HepG2 (cell line): ENCODE measurements around the gene SDK2. TPM values are rescaled to one million over a fixed set of nuclear protein-coding genes. Genes with fewer than 3 reads are reported as not detected.

Experiments used
- ARNTL ChIP-seq: sonication (generic); formaldehyde crosslinking; IDR thresholded peaks from 2 replicates; pipeline ENCODE4 v1.4.0; 2020; ENCODE audit warnings: mild to moderate bottlenecking, missing genetic modification reagents
- CREM ChIP-seq, 2 experiments: sonication (generic) in 1 of 2; formaldehyde crosslinking in 1 of 2; IDR thresholded peaks; 2 replicates each; pipeline versions ENCODE4 v1.4.0 to v1.6.1; 2016 to 2020; ENCODE audit warnings: antibody characterized with exemption in 1 of 2, mild to moderate bottlenecking in 1 of 2, missing genetic modification reagents in 1 of 2
- LCORL ChIP-seq, 2 experiments: fragments of 450-650 bp in 1 of 2; sonication (generic) in 1 of 2; formaldehyde crosslinking in 1 of 2; IDR thresholded peaks; 2 replicates each; pipeline versions ENCODE4 v1.5.0 to v1.6.1; 2017 to 2020; ENCODE audit warnings: antibody characterized with exemption in 1 of 2, missing genetic modification reagents in 1 of 2
- MAX ChIP-seq: IDR thresholded peaks from 2 replicates; pipeline ENCODE4 v1.6.1; 2012; ENCODE audit warnings: inconsistent platforms
- POLR2AphosphoS5 ChIP-seq: IDR thresholded peaks from 2 replicates; pipeline ENCODE4 v1.6.1; 2012; ENCODE audit warnings: low read depth, low read length
- RAD21 ChIP-seq: fragments of 450-650 bp; formaldehyde crosslinking; IDR thresholded peaks from 2 replicates; pipeline ENCODE4 v1.5.0; 2020; ENCODE audit warnings: mild to moderate bottlenecking
- SAP130 ChIP-seq: IDR thresholded peaks from 2 replicates; pipeline ENCODE4 v1.6.1; 2016; ENCODE audit warnings: low read depth
- TBX3 ChIP-seq: fragments of 450-650 bp; IDR thresholded peaks from 2 replicates; pipeline ENCODE4 v1.6.1; 2017; ENCODE audit warnings: antibody characterized with exemption, mild to moderate bottlenecking, inconsistent platforms, borderline replicate concordance
- THAP11 ChIP-seq: IDR thresholded peaks from 2 replicates; pipeline ENCODE4 v1.6.1; 2016; ENCODE audit warnings: missing biosample characterization, missing genetic modification reagents
- ZBTB3 ChIP-seq: sonication (generic); formaldehyde crosslinking; IDR thresholded peaks from 2 replicates; pipeline ENCODE4 v1.4.0; 2020; ENCODE audit warnings: low read depth, mild to moderate bottlenecking, moderate library complexity, missing genetic modification reagents, borderline replicate concordance
- ZC3H4 ChIP-seq: sonication (generic); formaldehyde crosslinking; IDR thresholded peaks from 2 replicates; pipeline ENCODE4 v1.4.0; 2020; ENCODE audit warnings: missing genetic modification reagents, borderline replicate concordance
- ZFP62 ChIP-seq: sonication (generic); formaldehyde crosslinking; IDR thresholded peaks from 2 replicates; pipeline ENCODE4 v1.4.0; 2020; ENCODE audit warnings: missing genetic modification reagents
- ZNF362 ChIP-seq: sonication (generic); formaldehyde crosslinking; IDR thresholded peaks from 2 replicates; pipeline ENCODE4 v1.4.0; 2020; ENCODE audit warnings: missing genetic modification reagents, mild to moderate bottlenecking, borderline replicate concordance
- ZNF597 ChIP-seq: sonication (generic); formaldehyde crosslinking; IDR thresholded peaks from 2 replicates; pipeline ENCODE4 v1.5.0; 2020; ENCODE audit warnings: missing genetic modification reagents
- polyA plus RNA-seq, 8 experiments: library from polyadenylated mRNA; depleted of rRNA in 3 of 8; stranded (reverse) in 7 of 8; unstranded in 1 of 8; fragments of >200 nt; fragmentation: Illumina TruSeq in 4 of 8; extraction: Trizol in 4 of 8; gene quantifications; 2 replicates each; pipeline versions ENCODE4 v1.2.1 to v1.2.3, GENCODE V29; 2011 to 2016; ENCODE audit warnings: low read depth in 4 of 8, missing spikeins in 1 of 8, mixed read lengths in 1 of 8; ENCODE audit not compliant: insufficient read depth in 1 of 8
- total RNA-seq, 5 experiments: library from RNA; depleted of rRNA; stranded (reverse); fragments of >200 nt; fragmentation: Illumina TruSeq; extraction: Trizol; gene quantifications; 2 replicates each; pipeline ENCODE4 v1.2.3, GENCODE V29; 2016; ENCODE audit warnings: low read depth in 1 of 5
- TF ChIP-seq, protein P1 (sequence below): IDR thresholded peaks from 2 replicates; pipeline ENCODE4 v1.6.1; 2016; ENCODE audit warnings: missing compliant biosample characterization, missing genetic modification reagents, borderline replicate concordance
- TF ChIP-seq, protein P2 (sequence below): IDR thresholded peaks from 2 replicates; pipeline ENCODE4 v1.6.1; 2018; ENCODE audit warnings: missing genetic modification reagents, mild to moderate bottlenecking, missing compliant biosample characterization
- TF ChIP-seq, protein P3 (sequence below): sonication (generic); formaldehyde crosslinking; conservative IDR thresholded peaks from 2 replicates; pipeline ENCODE4 v1.4.0; 2020; ENCODE audit warnings: missing genetic modification reagents
- TF ChIP-seq, protein P4 (sequence below): sonication (generic); formaldehyde crosslinking; IDR thresholded peaks from 2 replicates; pipeline ENCODE4 v1.5.1; 2020; ENCODE audit warnings: mild to moderate bottlenecking, missing genetic modification reagents

Gene SDK2
- total and polyA plus RNA-seq, 2 of the 13 experiments (the other 11 are each of a cell fraction or from before 2014, with no cell fraction given): not detected

DNA sequence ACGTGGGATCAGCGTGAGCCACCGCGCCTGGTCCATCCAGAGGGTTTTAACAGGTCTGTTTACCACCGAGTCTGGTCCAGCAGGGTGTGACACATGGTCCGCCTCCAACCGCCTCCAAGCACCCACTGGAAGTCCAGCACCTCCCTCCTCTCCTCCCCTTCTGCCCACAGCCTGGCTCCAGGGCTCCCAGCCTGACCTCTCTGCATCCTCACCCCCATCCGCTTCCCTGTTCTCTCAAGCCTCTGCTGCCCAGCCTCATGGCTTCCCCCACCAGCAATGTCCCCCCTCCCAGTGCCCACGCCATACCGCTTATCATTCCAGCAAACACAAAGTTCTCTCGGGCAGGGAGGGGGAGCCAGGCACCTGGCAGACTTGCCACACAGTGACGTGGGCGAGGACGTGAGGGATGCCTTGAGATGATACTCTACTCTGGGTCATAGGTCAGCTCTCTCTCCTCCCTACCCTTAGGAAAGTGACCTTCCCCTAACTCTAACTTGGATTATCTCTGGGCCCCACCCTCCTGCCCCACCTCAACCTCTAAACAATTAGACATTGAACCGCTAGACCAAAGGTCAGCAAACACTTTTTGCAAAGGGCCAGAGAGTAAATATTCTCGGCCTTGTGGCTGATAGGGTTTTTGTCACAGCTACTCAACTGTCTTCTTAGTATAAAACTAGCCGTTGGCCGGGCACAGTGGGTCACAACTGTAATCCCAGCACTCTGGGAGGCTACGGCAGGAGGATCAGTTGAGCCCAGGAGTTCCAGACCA lies 355.5 kb downstream of the SDK2 start (continued):
- TF ChIP-seq, protein P1, sequence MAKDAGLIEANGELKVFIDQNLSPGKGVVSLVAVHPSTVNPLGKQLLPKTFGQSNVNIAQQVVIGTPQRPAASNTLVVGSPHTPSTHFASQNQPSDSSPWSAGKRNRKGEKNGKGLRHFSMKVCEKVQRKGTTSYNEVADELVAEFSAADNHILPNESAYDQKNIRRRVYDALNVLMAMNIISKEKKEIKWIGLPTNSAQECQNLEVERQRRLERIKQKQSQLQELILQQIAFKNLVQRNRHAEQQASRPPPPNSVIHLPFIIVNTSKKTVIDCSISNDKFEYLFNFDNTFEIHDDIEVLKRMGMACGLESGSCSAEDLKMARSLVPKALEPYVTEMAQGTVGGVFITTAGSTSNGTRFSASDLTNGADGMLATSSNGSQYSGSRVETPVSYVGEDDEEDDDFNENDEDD (CRISPR knock-in tag): peak; percentile 41; the same call in 1 of the 2 replicates
- TF ChIP-seq LCORL (IDR thresholded peaks at IDR 0.05) (peak; percentile 37; the same call in 1 of the 2 replicates), LCORL (CRISPR knock-in tag; IDR thresholded peaks at IDR 0.05) (peak; percentile 95), MAX (peak; percentile 89), ZC3H4 (CRISPR knock-in tag) (no peak), ZNF597 (no peak), CREM (IDR thresholded peaks at IDR 0.05) (peak; percentile 92), CREM (CRISPR knock-in tag; IDR thresholded peaks at IDR 0.05) (no peak), ZNF362 (CRISPR knock-in tag) (peak; percentile 81; the same call in 1 of the 2 replicates), THAP11 (CRISPR knock-in tag) (peak; percentile 71), TBX3 (peak; percentile 81), ZFP62 (CRISPR knock-in tag) (peak; percentile 53; the same call in 1 of the 2 replicates), ARNTL (peak; percentile 86; the same call in 1 of the 2 replicates), POLR2AphosphoS5 (no peak; the same call in 1 of the 2 replicates), RAD21 (0 out of 2 replicates have a peak, but pooled peaks have one; percentile 26), ZBTB3 (CRISPR knock-in tag) (peak; percentile 52; the same call in 1 of the 2 replicates), SAP130 (peak; percentile 89)
- TF ChIP-seq, protein P2, sequence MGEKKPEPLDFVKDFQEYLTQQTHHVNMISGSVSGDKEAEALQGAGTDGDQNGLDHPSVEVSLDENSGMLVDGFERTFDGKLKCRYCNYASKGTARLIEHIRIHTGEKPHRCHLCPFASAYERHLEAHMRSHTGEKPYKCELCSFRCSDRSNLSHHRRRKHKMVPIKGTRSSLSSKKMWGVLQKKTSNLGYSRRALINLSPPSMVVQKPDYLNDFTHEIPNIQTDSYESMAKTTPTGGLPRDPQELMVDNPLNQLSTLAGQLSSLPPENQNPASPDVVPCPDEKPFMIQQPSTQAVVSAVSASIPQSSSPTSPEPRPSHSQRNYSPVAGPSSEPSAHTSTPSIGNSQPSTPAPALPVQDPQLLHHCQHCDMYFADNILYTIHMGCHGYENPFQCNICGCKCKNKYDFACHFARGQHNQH (CRISPR knock-in tag): peak; percentile 92
- TF ChIP-seq, protein P3, sequence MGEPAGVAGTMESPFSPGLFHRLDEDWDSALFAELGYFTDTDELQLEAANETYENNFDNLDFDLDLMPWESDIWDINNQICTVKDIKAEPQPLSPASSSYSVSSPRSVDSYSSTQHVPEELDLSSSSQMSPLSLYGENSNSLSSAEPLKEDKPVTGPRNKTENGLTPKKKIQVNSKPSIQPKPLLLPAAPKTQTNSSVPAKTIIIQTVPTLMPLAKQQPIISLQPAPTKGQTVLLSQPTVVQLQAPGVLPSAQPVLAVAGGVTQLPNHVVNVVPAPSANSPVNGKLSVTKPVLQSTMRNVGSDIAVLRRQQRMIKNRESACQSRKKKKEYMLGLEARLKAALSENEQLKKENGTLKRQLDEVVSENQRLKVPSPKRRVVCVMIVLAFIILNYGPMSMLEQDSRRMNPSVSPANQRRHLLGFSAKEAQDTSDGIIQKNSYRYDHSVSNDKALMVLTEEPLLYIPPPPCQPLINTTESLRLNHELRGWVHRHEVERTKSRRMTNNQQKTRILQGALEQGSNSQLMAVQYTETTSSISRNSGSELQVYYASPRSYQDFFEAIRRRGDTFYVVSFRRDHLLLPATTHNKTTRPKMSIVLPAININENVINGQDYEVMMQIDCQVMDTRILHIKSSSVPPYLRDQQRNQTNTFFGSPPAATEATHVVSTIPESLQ: no peak
- TF ChIP-seq, protein P4, sequence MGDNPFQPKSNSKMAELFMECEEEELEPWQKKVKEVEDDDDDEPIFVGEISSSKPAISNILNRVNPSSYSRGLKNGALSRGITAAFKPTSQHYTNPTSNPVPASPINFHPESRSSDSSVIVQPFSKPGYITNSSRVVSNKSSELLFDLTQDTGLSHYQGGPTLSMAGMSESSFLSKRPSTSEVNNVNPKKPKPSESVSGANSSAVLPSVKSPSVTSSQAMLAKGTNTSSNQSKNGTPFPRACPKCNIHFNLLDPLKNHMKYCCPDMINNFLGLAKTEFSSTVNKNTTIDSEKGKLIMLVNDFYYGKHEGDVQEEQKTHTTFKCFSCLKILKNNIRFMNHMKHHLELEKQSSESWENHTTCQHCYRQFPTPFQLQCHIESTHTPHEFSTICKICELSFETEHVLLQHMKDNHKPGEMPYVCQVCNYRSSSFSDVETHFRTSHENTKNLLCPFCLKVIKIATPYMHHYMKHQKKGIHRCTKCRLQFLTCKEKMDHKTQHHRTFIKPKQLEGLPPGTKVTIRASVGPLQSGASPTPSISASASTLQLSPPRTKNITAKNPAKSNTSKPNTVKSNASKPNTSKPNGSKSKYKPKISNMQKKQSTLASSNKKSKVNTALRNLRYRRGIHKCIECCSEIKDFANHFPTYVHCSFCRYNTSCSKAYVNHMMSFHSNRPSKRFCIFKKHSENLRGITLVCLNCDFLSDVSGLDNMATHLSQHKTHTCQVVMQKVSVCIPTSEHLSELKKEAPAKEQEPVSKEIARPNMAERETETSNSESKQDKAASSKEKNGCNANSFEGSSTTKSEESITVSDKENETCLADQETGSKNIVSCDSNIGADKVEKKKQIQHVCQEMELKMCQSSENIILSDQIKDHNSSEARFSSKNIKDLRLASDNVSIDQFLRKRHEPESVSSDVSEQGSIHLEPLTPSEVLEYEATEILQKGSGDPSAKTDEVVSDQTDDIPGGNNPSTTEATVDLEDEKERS (CRISPR knock-in tag): peak; percentile 94
